HG03378 (cell line): ENCODE data around the gene RYR1.
"Not testable (repeated sequence)": the region's sequence is repeated elsewhere in the genome, so short reads cannot be mapped to it uniquely, and the experiment has no call there.

Source experiments
- ATAC-seq: cut with Tn5 transposase; IDR thresholded peaks from one replicate; pipeline ENCODE4 v1.9.1; 2021; ENCODE audit warnings: mild to moderate bottlenecking, moderate library complexity; ENCODE audit not compliant: unreplicated experiment

The RYR1 gene

DNA sequence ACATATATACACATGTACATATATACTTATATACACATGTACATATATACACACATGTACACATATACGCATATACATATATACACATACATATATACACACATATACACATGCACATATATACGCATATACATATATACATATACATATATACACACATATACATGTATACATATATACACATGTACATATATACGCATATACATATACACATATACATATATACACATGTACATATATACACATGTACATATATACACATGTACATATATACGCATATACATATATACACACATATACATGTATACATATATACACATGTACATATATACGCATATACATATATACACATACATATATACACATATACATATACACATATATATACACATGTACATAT lies 169.4 kb downstream of the RYR1 start:
- not testable (repeated sequence) for ATAC-seq

GRCh38 chr19:38606131-38606530 lies 172.6 kb downstream of the RYR1 start:
- ATAC-seq = no peak

- ATAC-seq = no peak
These were observed 180.8 kb downstream of the RYR1 start for GRCh38 chr19:38614289-38614688.

- no peak for ATAC-seq
These were observed 181.6 kb downstream of the RYR1 start for GRCh38 chr19:38615007-38615581.

GRCh38 chr19:38616265-38616664 lies 182.8 kb downstream of the RYR1 start:
- no peak for ATAC-seq

- no peak for ATAC-seq
These were observed 183.8 kb downstream of the RYR1 start for GRCh38 chr19:38617283-38617763.

- ATAC-seq = peak; percentile 46
These were observed 184.5 kb downstream of the RYR1 start, which contains the start of gene MAP4K1 for GRCh38 chr19:38617764-38618589. Gene MAP4K1 (minus strand): TSS chr19:38617953. CDS start chr19:38617895, 58 bp downstream.

DNA sequence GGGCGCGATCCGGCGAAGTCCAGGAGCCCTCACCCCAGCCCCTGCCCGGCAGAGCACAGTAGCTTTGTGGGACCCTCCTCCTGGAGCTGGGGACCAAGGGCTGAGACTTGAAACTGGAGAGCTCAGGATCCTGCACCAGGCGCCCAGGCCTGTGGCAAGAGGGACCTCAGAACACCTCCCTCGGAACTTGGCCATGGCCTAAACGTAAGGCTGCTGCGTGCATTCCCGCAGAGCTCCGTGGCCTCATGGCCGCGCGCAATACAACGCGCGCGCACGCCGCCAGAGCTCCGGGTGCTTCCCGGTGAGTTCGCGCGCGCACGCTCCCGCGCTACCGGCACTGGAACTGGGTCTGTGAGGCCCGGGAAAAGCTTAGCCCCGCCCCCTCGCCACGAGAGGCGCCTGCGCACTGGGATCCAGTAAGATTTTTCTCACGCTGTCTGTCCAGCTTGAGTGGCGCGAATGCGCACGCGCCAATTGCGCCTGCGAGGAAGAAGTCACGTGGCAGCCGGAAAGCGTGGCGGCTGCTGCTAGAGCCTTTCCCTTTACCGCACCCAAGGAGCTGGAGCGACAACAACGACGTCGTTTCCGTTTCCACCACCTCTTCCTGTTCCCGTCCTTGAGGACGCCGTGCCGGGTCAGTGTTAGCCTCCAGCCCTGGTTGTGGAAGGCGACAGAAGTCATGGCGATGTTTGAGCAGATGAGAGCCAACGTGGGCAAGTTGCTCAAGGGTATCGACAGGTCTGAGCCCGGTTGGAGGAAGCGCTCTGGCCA lies 185.3 kb downstream of the RYR1 start, which contains the start of gene EIF3K:
Gene EIF3K (plus strand): TSS at position 599 of the 771 bp plus-strand sequence. CDS start 81 bp downstream, at position 680.
- peak; percentile 47 for ATAC-seq

- no peak for ATAC-seq
These were observed 186.1 kb downstream of the RYR1 start for GRCh38 chr19:38619361-38620174.

GRCh38 chr19:38624822-38625221 lies 191.3 kb downstream of the RYR1 start:
- ATAC-seq = no peak

DNA sequence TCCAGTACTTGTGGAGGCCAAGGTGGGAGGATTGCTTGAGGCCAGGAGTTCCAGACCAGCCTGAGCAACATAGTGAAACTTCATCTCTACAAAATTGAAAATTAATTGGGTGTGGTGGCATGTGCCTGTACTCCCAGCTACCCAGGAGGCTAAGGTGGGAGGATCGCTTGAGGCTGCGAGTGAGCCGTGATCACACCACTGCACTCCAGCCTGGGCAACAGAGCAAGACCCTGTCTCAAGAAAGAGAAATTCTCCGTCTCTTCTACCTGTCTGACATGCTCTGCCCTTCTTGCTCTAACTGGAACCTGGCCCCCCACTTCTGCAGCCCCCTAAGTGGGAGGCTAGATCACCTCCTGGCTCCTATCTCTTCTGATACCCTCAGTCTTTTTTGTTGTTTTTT lies 192.9 kb downstream of the RYR1 start:
- no peak for ATAC-seq

GRCh38 chr19:38629568-38629967 lies 196.1 kb downstream of the RYR1 start:
- no peak for ATAC-seq

DNA sequence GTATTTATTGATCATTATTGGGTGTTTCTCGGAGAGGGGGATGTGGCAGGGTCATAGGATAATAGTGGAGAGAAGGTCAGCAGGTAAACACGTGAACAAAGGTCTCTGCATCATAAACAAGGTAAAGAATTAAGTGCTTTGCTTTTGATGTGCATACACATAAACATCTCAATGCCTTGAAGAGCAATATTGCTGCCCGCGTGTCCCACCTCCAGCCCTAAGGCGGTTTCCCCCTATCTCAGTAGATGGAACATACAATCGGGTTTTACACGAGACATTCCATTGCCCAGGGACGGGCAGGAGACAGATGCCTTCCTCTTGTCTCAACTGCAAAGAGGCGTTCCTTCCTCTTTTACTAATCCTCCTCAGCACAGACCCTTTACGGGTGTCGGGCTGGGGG lies 197.8 kb downstream of the RYR1 start:
- not testable (repeated sequence) for ATAC-seq

GRCh38 chr19:38631811-38632475 lies 198.5 kb downstream of the RYR1 start:
- not testable (repeated sequence) for ATAC-seq

DNA sequence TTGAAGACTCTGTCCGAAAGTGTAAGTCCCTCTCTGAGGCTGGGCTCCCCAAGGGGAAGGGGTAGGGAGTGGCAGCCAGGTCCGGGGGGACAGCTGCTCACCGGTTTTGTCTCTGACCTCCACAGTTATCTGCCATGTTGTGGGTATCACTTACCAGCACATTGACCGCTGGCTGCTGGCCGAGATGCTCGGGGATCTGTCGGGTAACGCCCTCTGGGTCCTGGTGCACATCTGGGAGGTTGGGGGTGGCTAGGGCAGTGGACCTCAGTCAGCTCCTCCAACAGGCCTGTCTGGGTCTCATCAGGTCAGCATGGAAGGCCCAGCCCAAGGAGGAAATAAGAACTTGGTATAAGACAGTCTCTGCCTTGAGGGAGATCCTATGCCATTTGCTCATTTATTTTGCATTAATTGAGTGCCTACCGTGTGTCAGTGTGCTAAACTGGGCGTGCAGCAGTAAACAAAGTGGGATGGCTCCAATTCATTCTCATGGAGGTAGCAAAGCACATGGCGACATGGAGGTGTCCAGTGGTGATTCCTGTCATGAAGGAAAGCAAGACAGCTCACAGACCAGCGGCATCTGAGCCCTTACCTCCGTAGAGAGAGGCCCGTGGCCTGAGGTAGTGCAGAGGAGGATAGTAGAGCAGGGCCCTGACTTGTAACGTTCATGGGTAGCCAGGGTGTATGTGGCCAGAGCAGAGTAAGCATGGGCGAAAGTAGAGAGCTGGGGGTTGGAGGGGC lies 199.2 kb downstream of the RYR1 start:
- no peak for ATAC-seq

DNA sequence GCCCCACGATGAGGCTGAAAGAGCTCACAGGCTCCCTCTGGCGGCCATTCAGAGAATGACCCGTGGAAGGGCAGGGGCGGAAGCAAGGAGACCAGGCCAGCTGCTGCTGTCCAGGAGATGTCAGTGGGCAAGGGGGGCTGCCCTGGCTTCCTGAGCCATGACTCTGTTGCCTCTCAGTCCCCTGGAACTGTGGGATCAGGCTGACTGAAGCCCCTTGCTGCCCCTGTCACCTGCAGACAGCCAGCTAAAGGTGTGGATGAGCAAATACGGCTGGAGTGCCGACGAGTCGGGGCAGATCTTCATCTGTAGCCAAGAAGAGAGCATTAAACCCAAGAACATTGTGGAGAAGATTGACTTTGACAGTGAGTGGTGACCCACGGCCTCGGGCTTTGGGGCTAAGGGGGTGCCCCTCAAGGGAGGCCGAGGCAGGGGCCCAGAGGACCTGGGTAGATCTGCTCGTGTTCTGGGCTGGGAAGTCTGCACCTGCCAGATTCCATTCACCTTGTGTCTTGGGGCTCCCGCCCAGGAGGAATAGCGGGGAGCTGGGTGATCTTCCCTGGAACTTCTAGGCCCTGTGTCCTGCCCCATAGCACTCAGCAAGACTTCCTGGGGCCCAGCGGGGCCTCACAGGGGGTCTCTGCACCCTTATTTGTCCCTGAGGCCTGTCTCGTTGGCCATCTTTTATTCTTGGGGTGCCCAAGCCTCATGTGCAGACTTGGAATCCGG lies 201.4 kb downstream of the RYR1 start:
- no peak for ATAC-seq

DNA sequence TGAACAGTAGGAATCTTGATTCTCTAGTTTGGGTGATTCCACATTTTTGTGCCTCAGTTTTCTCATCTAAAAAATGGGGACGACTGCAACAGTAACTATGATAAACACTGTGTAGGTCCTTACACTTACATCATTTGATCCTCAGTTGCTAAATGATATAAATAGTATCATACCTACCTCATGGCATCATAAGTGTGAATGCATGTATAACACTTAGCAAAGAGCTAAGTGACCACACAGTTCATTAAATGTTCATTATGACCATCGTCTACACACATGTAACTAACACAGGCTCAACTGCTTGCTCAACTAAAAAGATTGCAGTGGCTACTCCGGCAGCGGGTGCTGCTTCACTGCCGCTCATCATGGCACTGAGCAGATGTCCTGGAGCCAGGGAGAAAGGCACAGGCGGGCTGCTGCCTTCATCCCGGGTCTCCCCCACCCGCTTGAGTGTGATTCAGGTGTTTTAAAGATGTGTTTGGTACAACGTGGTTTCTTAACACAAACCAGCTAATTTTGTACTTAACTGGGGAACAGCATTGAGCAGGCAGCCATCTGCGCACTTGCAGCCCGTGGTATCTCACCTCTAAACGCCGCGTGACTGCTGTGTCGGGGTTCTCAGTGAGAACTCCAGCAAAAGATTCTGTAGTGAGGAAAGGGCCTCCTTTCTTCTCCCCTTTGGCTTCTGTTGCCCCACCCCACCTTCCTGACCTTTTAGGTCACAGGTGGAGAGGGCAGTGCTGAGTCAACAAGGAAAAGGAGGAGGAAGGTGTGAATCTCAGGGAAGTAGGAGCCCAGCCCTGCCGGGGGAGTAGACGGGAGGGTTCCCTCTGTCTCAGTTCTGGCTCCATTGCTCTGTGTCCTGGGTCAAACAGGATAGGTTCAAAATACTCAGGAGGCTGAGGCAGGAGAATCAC lies 202.2 kb downstream of the RYR1 start:
- ATAC-seq = no peak
